GM21528 (cell line): ENCODE data around the gene SORT1.

Experiments used
- ATAC-seq: cut with Tn5 transposase; IDR thresholded peaks from one replicate; pipeline ENCODE4 v1.9.1; 2021; ENCODE audit warnings: mild to moderate bottlenecking, moderate library complexity; ENCODE audit not compliant: unreplicated experiment, low FRiP score

SORT1 gene

GRCh38 chr1:109263597-109264378, 133.9 kb downstream of the SORT1 start:
- ATAC-seq: no peak

GRCh38 chr1:109263234-109263596, 134.5 kb downstream of the SORT1 start:
- ATAC-seq: no peak

GRCh38 chr1:109262231-109263055, 135.3 kb downstream of the SORT1 start:
- ATAC-seq: no peak

GRCh38 chr1:109261578-109261977, 136.1 kb downstream of the SORT1 start:
- no peak for ATAC-seq

GRCh38 chr1:109261006-109261405, 136.7 kb downstream of the SORT1 start:
- no peak for ATAC-seq

- ATAC-seq: no peak
These were observed 137.8 kb downstream of the SORT1 start for GRCh38 chr1:109259674-109260557.
